ENCODE measurements around the gene SUGP2. TPM values are rescaled to one million over a fixed set of nuclear protein-coding genes. Genes with fewer than 3 reads are reported as not detected.
A peak's percentile ranks its signal among the peaks of the same experiment; 100 is the strongest.

The SUGP2 gene
- total and polyA plus RNA-seq, 2 of the 13 experiments (the other 11 are each of a cell fraction or from before 2014, with no cell fraction given), result 40.6 to 57.7 TPM

- no peak for TF ChIP-seq SRF (IDR thresholded peaks at IDR 0.05; ENCODE audit: low read depth, low read length)
- TF ChIP-seq ZNF12 (CRISPR knock-in tag; IDR thresholded peaks at IDR 0.05), result no peak
- no peak for TF ChIP-seq SUZ12 (IDR thresholded peaks at IDR 0.05; ENCODE audit: low read depth, low read length)
- TF ChIP-seq ZBTB1 (CRISPR knock-in tag; IDR thresholded peaks at IDR 0.05; ENCODE audit: borderline replicate concordance), result no peak
- TF ChIP-seq ZNF800 (CRISPR knock-in tag; IDR thresholded peaks at IDR 0.05), result no peak
- no peak for TF ChIP-seq TEAD2 (CRISPR knock-in tag; IDR thresholded peaks at IDR 0.05)
- TF ChIP-seq FOSL2 (CRISPR knock-in tag; IDR thresholded peaks at IDR 0.05), result peak; percentile 20; the same call in 1 of the 2 replicates
- 0 out of 2 replicates have a peak, but pooled peaks have one; percentile 9 for TF ChIP-seq ZMYM3 (CRISPR knock-in tag; IDR thresholded peaks at IDR 0.05)
- TF ChIP-seq ZNF777 (CRISPR knock-in tag; IDR thresholded peaks at IDR 0.05), result 0 out of 2 replicates have a peak, but pooled peaks have one; percentile 16
- TF ChIP-seq ZNF7 (CRISPR knock-in tag; IDR thresholded peaks at IDR 0.05), result 0 out of 2 replicates have a peak, but pooled peaks have one; percentile 42
- no peak for TF ChIP-seq ZNF556 (CRISPR knock-in tag; IDR thresholded peaks at IDR 0.05; ENCODE audit: borderline replicate concordance)
- no peak for TF ChIP-seq LCORL (IDR thresholded peaks at IDR 0.05)
- TF ChIP-seq LCORL (CRISPR knock-in tag; IDR thresholded peaks at IDR 0.05), result no peak
- TF ChIP-seq ZNF263 (CRISPR knock-in tag; IDR thresholded peaks at IDR 0.05), result peak; percentile 85
- 0 out of 2 replicates have a peak, but pooled peaks have one; percentile 5 for TF ChIP-seq ZMYM2 (CRISPR knock-in tag; IDR thresholded peaks at IDR 0.05)
- TF ChIP-seq ZNF496 (CRISPR knock-in tag; IDR thresholded peaks at IDR 0.05; ENCODE audit: insufficient replicate concordance), result no peak
- peak; percentile 30; the same call in 1 of the 2 replicates for TF ChIP-seq HNF1B (CRISPR knock-in tag; IDR thresholded peaks at IDR 0.05)
- 0 out of 2 replicates have a peak, but pooled peaks have one; percentile 17 for TF ChIP-seq HNF1A (IDR thresholded peaks at IDR 0.05; ENCODE audit: low read depth)
- no peak for TF ChIP-seq HNF1A (CRISPR knock-in tag; IDR thresholded peaks at IDR 0.05; ENCODE audit: borderline replicate concordance)
- TF ChIP-seq HMGXB4 (CRISPR knock-in tag; IDR thresholded peaks at IDR 0.05; ENCODE audit: borderline replicate concordance in 1 of 2, low read depth in 1 of 2), result no peak
These were observed 65.8 kb downstream of the SUGP2 start (continued) for GRCh38 chr19:18967358-18968146.
